Spleen (tissue), 11 donors: ENCODE measurements around the gene TYMP. TPM values are rescaled to one million over a fixed set of nuclear protein-coding genes. Genes with fewer than 3 reads are reported as not detected.

Experiments
- DNase-seq: peaks from one replicate; pipeline ENCODE4 v3.0.0-alpha.2; 2020
- H3K27ac ChIP-seq, 8 donors: fragments of 200-600 bp; sonication (generic) in 7 of 8; 1 replicate in 4 of 8; 2 replicates in 4 of 8; pipeline versions ENCODE4 v1.5.0 to v1.8.0; 2016 to 2021; ENCODE audit warnings: inconsistent platforms in 4 of 8, mild to moderate bottlenecking in 4 of 8, moderate library complexity in 1 of 8
- H3K27me3 ChIP-seq, 7 donors: fragments of 200-600 bp; sonication (generic) in 6 of 7; replicated peaks in 1 of 7; 1 replicate in 4 of 7; 2 replicates in 3 of 7; pipeline versions ENCODE4 v1.5.0 to v1.8.0; 2016 to 2021; ENCODE audit warnings: inconsistent platforms in 3 of 7, mild to moderate bottlenecking in 1 of 7
- H3K36me3 ChIP-seq, 6 donors: fragments of 200-600 bp; sonication (generic) in 5 of 6; 1 replicate in 4 of 6; 2 replicates in 2 of 6; pipeline versions ENCODE4 v1.5.0 to v1.8.0; 2016 to 2021; ENCODE audit warnings: inconsistent platforms in 2 of 6
- H3K4me1 ChIP-seq, 6 donors: fragments of 200-600 bp; sonication (generic) in 5 of 6; 1 replicate in 3 of 6; 2 replicates in 3 of 6; pipeline versions ENCODE4 v1.5.0 to v1.8.0; 2016 to 2021; ENCODE audit warnings: inconsistent platforms in 3 of 6
- H3K4me3 ChIP-seq, 8 donors: fragments of 200-600 bp; sonication (generic) in 7 of 8; 1 replicate in 4 of 8; 2 replicates in 4 of 8; pipeline versions ENCODE4 v1.5.0 to v1.8.0; 2016 to 2021; ENCODE audit warnings: inconsistent platforms in 4 of 8, mild to moderate bottlenecking in 4 of 8, moderate library complexity in 2 of 8
- H3K9me3 ChIP-seq, 8 donors: fragments of 200-600 bp; sonication (generic) in 7 of 8; 1 replicate in 4 of 8; 2 replicates in 4 of 8; pipeline versions ENCODE4 v1.5.0 to v1.8.0; 2016 to 2021; ENCODE audit warnings: inconsistent platforms in 4 of 8
- CTCF ChIP-seq, 11 experiments: fragments of 200-600 bp in 7 of 11; fragments of 450-650 bp in 4 of 11; sonication (generic) in 4 of 11; IDR thresholded peaks in 8 of 11; conservative IDR thresholded peaks in 3 of 11; 1 replicate in 7 of 11; 2 replicates in 4 of 11; pipeline versions ENCODE4 v1.4.0 to v1.8.0; 2016 to 2021; ENCODE audit warnings: antibody characterized with exemption in 11 of 11, inconsistent platforms in 4 of 11, mild to moderate bottlenecking in 1 of 11
- POLR2A ChIP-seq, 3 donors: fragments of 450-650 bp; IDR thresholded peaks; one replicate each; pipeline ENCODE4 v1.5.1; 2017; ENCODE audit warnings: antibody characterized with exemption in 3 of 3, mild to moderate bottlenecking in 1 of 3
- POLR2AphosphoS5 ChIP-seq, 3 donors: sonication (generic); formaldehyde crosslinking; IDR thresholded peaks; one replicate each; pipeline ENCODE4 v1.5.1; 2017; ENCODE audit warnings: antibody characterized with exemption in 3 of 3
- WGBS, 5 donors: extraction: QIAGEN DNeasy Blood & Tissue Kit in 3 of 5; methylation state at CpG; one replicate each; pipeline versions ENCODE4 v1.1.5 to v1.1.7; 2013 to 2018; 5-methylcytosine and 5-hydroxymethylcytosine counted together
- intact Hi-C: fragments of 100-400 bp; cut with DNase I; formaldehyde crosslinking; loops from one replicate; pipeline ENCODE4 v1.15.0; 2023; ENCODE audit warnings: low total_unique reads
- polyA plus RNA-seq, 3 donors: library from polyadenylated mRNA; stranded (reverse); fragments of 200-250 nt; gene quantifications; one replicate each; pipeline ENCODE4 v1.2.1, GENCODE V29; 2013
- total RNA-seq, 7 donors: library from RNA; depleted of rRNA in 3 of 7; stranded (reverse); fragments of >200 nt in 3 of 7; fragmentation: NEBNext Ultra II Directional in 4 of 7; extraction: Animal tissue kit (Norgen Biotek cat#: 25700) in 4 of 7; gene quantifications; one replicate each; pipeline versions ENCODE4 v1.1.0 to v1.2.1, GENCODE V29; 2016 to 2021
- donor health status: healthy with polysubstance abuse.
- donor health status: DM: no; HTN: no; CAD: no; lungs with moderate emphysema.
- donor health status: DM: no; HTN: no; CAD: no.
- donor health status: Bipolar disorder and iron deficiency.
- donor health status: healthy.
- donor health status: DM: no; HTN: no; CAD: no.
- donor health status: DM: yes; HTN: yes; CAD: no.

Gene TYMP
- total and polyA plus RNA-seq, 10 donors, result 73.7 to 284 (median 145) TPM

- WGBS, 5 donors, result 3 to 6% (median 4%) methylated on average over 12 to 70 of the region's 70 CpGs
- Histone ChIP-seq H3K27ac (peak within 1 kb of the TSS in 3 of 8 donors; percentile 55 to 69 (median 62)), H3K4me1 (peaks cover 5 to 33% (median 18%) of the 10 kb centered on the region in 6 donors), H3K9me3 (no peaks in the 10 kb centered on the region), H3K36me3 (no peaks in the 10 kb centered on the region), H3K4me3 (peak within 1 kb of the TSS; percentile 51 to 86 (median 58)), H3K27me3 (peaks cover 0 to 63% (median 20%) of the 10 kb centered on the region in 7 donors)
- peak; percentile 93 for DNase-seq
- intact Hi-C loops, result no loop called here
- TF ChIP-seq POLR2A (IDR thresholded peaks at IDR 0.05), result no peak
- TF ChIP-seq CTCF (IDR thresholded peaks at IDR 0.05 in 8 of 11, conservative IDR thresholded peaks at IDR 0.05 in 3 of 11), result no peak
- peak in 1 of 3 donors; percentile 60 for TF ChIP-seq POLR2AphosphoS5 (IDR thresholded peaks at IDR 0.05)
Observed at GRCh38 chr22:50481440-50482106, 48.2 kb downstream of the TYMP start, which contains the start of gene ADM2. TSS of gene ADM2 (plus strand) at chr22:50481543. CDS start at chr22:50481848, 305 bp downstream.

DNA sequence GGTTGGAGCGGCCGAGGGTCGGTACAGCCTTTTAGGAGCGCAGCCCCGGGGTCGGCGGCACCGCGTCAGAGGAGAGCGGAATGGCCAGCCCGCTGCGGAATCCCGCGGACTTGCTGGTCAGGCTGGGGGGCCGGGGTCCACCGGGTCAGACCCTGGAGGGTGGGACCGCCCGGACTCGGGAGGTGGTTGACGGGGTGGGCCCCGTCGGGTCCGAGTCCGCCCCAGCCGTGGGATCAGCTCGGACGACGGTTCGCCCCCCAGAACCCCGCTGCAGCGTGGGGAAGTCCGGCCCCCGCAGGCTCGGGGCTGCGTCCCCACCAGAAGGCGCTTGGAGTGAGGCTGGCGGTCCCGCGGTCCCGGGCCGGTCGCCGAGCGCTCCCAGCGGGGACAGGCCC, 48.8 kb downstream of the TYMP start:
- Histone ChIP-seq H3K4me1 (peaks cover 5 to 33% (median 18%) of the 10 kb centered on the region in 6 donors), H3K27ac (peak overlapping the region in 3 of 8 donors; percentile 55 to 69 (median 62)), H3K4me3 (peak overlapping the region; percentile 51 to 86 (median 58)), H3K36me3 (no peaks in the 10 kb centered on the region), H3K27me3 (peaks cover 0 to 60% (median 20%) of the 10 kb centered on the region in 7 donors), H3K9me3 (no peaks in the 10 kb centered on the region)
- DNase-seq, result no peak
- no peak for TF ChIP-seq CTCF (IDR thresholded peaks at IDR 0.05 in 8 of 11, conservative IDR thresholded peaks at IDR 0.05 in 3 of 11)
- TF ChIP-seq POLR2AphosphoS5 (IDR thresholded peaks at IDR 0.05), result no peak
- TF ChIP-seq POLR2A (IDR thresholded peaks at IDR 0.05), result no peak
- intact Hi-C loops, result no loop called here
- 5 to 13% (median 5%) methylated on average over 5 to 45 of the region's 45 CpGs for WGBS, 5 donors

DNA sequence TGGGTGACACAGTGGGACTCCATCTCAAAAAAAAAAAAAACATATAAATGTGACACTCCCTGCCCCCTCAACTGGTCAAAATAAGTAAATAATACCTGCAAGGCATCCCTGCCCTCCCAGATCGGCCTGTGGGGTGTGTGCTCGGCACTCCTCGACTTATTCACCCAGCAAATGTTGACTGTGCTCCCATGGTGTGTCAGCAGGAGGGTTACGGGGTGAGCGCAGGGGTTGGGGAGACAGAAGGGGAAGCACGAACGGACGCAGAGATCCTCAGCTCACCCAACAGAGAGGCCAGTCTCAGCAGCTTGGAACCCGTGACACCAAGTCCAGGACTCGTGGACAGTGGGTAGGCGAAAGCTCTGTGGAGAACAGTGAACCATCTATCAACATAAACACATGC, 50.1 kb downstream of the TYMP start:
- peaks cover 8 to 40% (median 25%) of the 10 kb centered on the region in 6 donors for H3K4me1 ChIP-seq
- TF ChIP-seq POLR2A (IDR thresholded peaks at IDR 0.05) (no peak), POLR2AphosphoS5 (IDR thresholded peaks at IDR 0.05) (no peak), CTCF (IDR thresholded peaks at IDR 0.05 in 8 of 11, conservative IDR thresholded peaks at IDR 0.05 in 3 of 11) (no peak)
- H3K9me3 ChIP-seq, result no peaks in the 10 kb centered on the region
- peaks cover 0 to 58% (median 20%) of the 10 kb centered on the region in 7 donors for H3K27me3 ChIP-seq
- intact Hi-C loops, result loop anchor here (10.0 kb wide), 1 partner anchor 135 kb away; the partner anchor contains the start of gene PPP6R2
- no peak overlapping the region for H3K27ac ChIP-seq
- no peak overlapping the region for H3K4me3 ChIP-seq
- no peaks in the 10 kb centered on the region for H3K36me3 ChIP-seq
- no peak for DNase-seq
- 60 to 69% (median 63%) methylated on average over 11 of the region's 11 CpGs for WGBS, 5 donors

GRCh38 chr22:50477923-50478322, 51.9 kb downstream of the TYMP start:
- Histone ChIP-seq H3K27me3 (peaks cover 0 to 40% (median 20%) of the 10 kb centered on the region in 7 donors), H3K4me3 (no peak overlapping the region), H3K9me3 (no peaks in the 10 kb centered on the region), H3K4me1 (peaks cover 19 to 45% (median 37%) of the 10 kb centered on the region in 6 donors), H3K27ac (no peak overlapping the region), H3K36me3 (no peaks in the 10 kb centered on the region)
- DNase-seq, result no peak
- intact Hi-C loops, result loop anchor here (10.0 kb wide), 1 partner anchor 133 kb away; the partner anchor contains the start of gene PPP6R2
- TF ChIP-seq POLR2A (IDR thresholded peaks at IDR 0.05) (no peak), CTCF (IDR thresholded peaks at IDR 0.05 in 8 of 11, conservative IDR thresholded peaks at IDR 0.05 in 3 of 11) (no peak), POLR2AphosphoS5 (IDR thresholded peaks at IDR 0.05) (no peak)
- 82 to 95% (median 92%) methylated on average over 12 of the region's 12 CpGs for WGBS, 5 donors
